PC-9 (cell line): ENCODE results near the gene CRB2. TPM values are rescaled to one million over a fixed set of nuclear protein-coding genes. Genes with fewer than 3 reads are reported as not detected.
"Not testable (repeated sequence)": the region's sequence is repeated elsewhere in the genome, so short reads cannot be mapped to it uniquely, and the experiment has no call there.

ENCODE experiments used
- BruUV-seq: library from RNA; stranded (reverse); fragments of 400-500 nt; replicated peaks from 2 replicates; lab custom pipeline; 2021; lab: Mats Ljungman, UMichigan
- CTCF ChIA-PET: fragments of 300-600 bp; sonication (Branson Sonifier 250); formaldehyde crosslinking; loops from one replicate; lab custom pipeline; 2022; ENCODE audit warnings: antibody characterized with exemption; lab: Charles Lee
- POLR2A ChIA-PET: fragments of 300-600 bp; sonication (Branson Sonifier 250); formaldehyde crosslinking; loops from one replicate; lab custom pipeline; 2022; ENCODE audit warnings: antibody characterized with exemption; ENCODE audit not compliant: unreplicated experiment; lab: Charles Lee
- DNase-seq, 2 experiments: peaks; one replicate each; pipeline versions ENCODE4 v3.0.0 to v3.0.0-alpha.2; 2015 to 2022; ENCODE audit warnings: mixed read lengths in 1 of 2
- H2AFZ ChIP-seq: fragments of 200-600 bp; sonication (generic); 2 replicates; pipeline ENCODE4 v1.8.1; 2017; ENCODE audit warnings: antibody characterized with exemption
- H3F3A ChIP-seq: fragments of 200-600 bp; sonication (generic); 2 replicates; pipeline ENCODE4 v1.8.1; 2017; ENCODE audit warnings: antibody characterized with exemption, mild to moderate bottlenecking, low read depth; ENCODE audit not compliant: insufficient read depth
- H3K27ac ChIP-seq: fragments of 200-600 bp; sonication (generic); 2 replicates; pipeline ENCODE4 v1.6.1; 2016; ENCODE audit warnings: mixed run types
- H3K27me3 ChIP-seq: fragments of 200-600 bp; sonication (generic); 2 replicates; pipeline ENCODE4 v1.6.1; 2016; ENCODE audit warnings: low read depth, mixed run types; ENCODE audit not compliant: insufficient read depth
- H3K36me3 ChIP-seq: fragments of 200-600 bp; sonication (generic); 2 replicates; pipeline ENCODE4 v1.6.1; 2016; ENCODE audit warnings: low read depth, mixed run types
- H3K4me1 ChIP-seq: fragments of 200-600 bp; sonication (generic); replicated peaks from 2 replicates; pipeline ENCODE4 v1.6.1; 2016; ENCODE audit warnings: mixed run types; ENCODE audit not compliant: insufficient read depth
- H3K4me2 ChIP-seq: fragments of 200-600 bp; sonication (generic); 2 replicates; pipeline ENCODE4 v1.6.1; 2017; ENCODE audit warnings: mixed run types
- H3K4me3 ChIP-seq: fragments of 200-600 bp; sonication (generic); 2 replicates; pipeline ENCODE4 v1.6.1; 2016; ENCODE audit warnings: mixed run types
- H3K79me2 ChIP-seq: fragments of 200-600 bp; sonication (generic); 2 replicates; pipeline ENCODE4 v1.6.1; 2017; ENCODE audit warnings: low read depth, mixed run types
- H3K9me2 ChIP-seq: fragments of 200-600 bp; sonication (generic); 2 replicates; pipeline ENCODE4 v1.8.1; 2017; ENCODE audit warnings: mild to moderate bottlenecking; ENCODE audit not compliant: insufficient read depth
- H3K9me3 ChIP-seq: fragments of 200-600 bp; sonication (generic); 2 replicates; pipeline ENCODE4 v1.8.1; 2016; ENCODE audit warnings: low read depth; ENCODE audit not compliant: insufficient read depth
- H4K20me1 ChIP-seq: fragments of 200-600 bp; sonication (generic); 2 replicates; pipeline ENCODE4 v1.8.1; 2017; ENCODE audit not compliant: insufficient read depth
- CTCF ChIP-seq: fragments of 200-600 bp; sonication (generic); conservative IDR thresholded peaks from 2 replicates; pipeline ENCODE4 v1.6.1; 2017; ENCODE audit warnings: mixed run types, antibody characterized with exemption, mild to moderate bottlenecking, moderate library complexity
- EZH2 ChIP-seq: fragments of 200-600 bp; sonication (generic); IDR thresholded peaks from 2 replicates; pipeline ENCODE4 v1.8.0; 2017; ENCODE audit warnings: antibody characterized with exemption, low read depth
- intact Hi-C: fragments of 100-400 bp; cut with micrococcal nuclease; formaldehyde crosslinking; loops from one replicate; pipeline ENCODE4 v1.10.0; 2022; ENCODE audit not compliant: unreplicated experiment
- total RNA-seq: library from RNA; stranded (reverse); gene quantifications from 2 replicates; pipeline ENCODE4 v1.2.3, GENCODE V29; 2021

CRB2 gene
- total RNA-seq, 1 experiment from 2014 or later, result not detected

- H3F3A ChIP-seq, result peaks cover 15% of the 10 kb centered on the region; the same call in 1 of the 2 replicates
- H4K20me1 ChIP-seq, result no peaks in the 10 kb centered on the region
- DNase-seq, result peak; percentile 86 to 95
- ChIA-PET CTCF (interaction anchor here (0.9 to 1.3 kb wide), 2 partner anchors 22 to 59 kb away, joined by 3 read pairs; no protein-coding TSS in a partner anchor), POLR2A (interaction anchor here (0.7 kb wide), 2 partner anchors 58 to 387 kb away, joined by 3 read pairs; partner anchors contain the start of gene RABGAP1)
- intact Hi-C loops, result loop anchor here (1.0 kb wide), 1 partner anchor 59 kb away; the partner anchor contains the start of gene STRBP
- BruUV-seq, result no TSS peak
- no peaks in the 10 kb centered on the region for H3K27me3 ChIP-seq
- H3K4me2 ChIP-seq, result peak overlapping the region; percentile 84
- H2AFZ ChIP-seq, result peak overlapping the region; percentile 86
- no peaks in the 10 kb centered on the region for H3K9me3 ChIP-seq
- H3K9me2 ChIP-seq, result no peaks in the 10 kb centered on the region
- 0 out of 2 replicates have a peak overlapping the region, but pooled peaks have one; percentile 24 for H3K4me3 ChIP-seq
- H3K36me3 ChIP-seq, result no peaks in the 10 kb centered on the region
- TF ChIP-seq EZH2 (no peak), CTCF (no peak)
- no peaks in the 10 kb centered on the region for H3K79me2 ChIP-seq
- H3K27ac ChIP-seq, result peak overlapping the region; percentile 92
- peaks cover 31% of the 10 kb centered on the region for H3K4me1 ChIP-seq
Measured at GRCh38 chr9:123327697-123328100, 28.3 kb upstream of the CRB2 start.

- H3K9me2 ChIP-seq, result no peaks in the 10 kb centered on the region
- no peaks in the 10 kb centered on the region for H3K27me3 ChIP-seq
- intact Hi-C loops, result no loop called here
- H3K9me3 ChIP-seq, result no peaks in the 10 kb centered on the region
- H3K4me1 ChIP-seq, result peaks cover 31% of the 10 kb centered on the region
- H3K36me3 ChIP-seq, result no peaks in the 10 kb centered on the region
- H2AFZ ChIP-seq, result no peak overlapping the region
- no peaks in the 10 kb centered on the region for H3K79me2 ChIP-seq
- no peak for TF ChIP-seq EZH2
- TF ChIP-seq CTCF, result no peak
- no peaks in the 10 kb centered on the region for H4K20me1 ChIP-seq
- peaks cover 15% of the 10 kb centered on the region; the same call in 1 of the 2 replicates for H3F3A ChIP-seq
- BruUV-seq, result no TSS peak
- CTCF ChIA-PET, result no interaction called here
- no peak overlapping the region for H3K27ac ChIP-seq
- POLR2A ChIA-PET, result no interaction called here
- H3K4me2 ChIP-seq, result peak overlapping the region; percentile 15; the same call in 1 of the 2 replicates
- peak; percentile 71 to 72 for DNase-seq
- no peak overlapping the region for H3K4me3 ChIP-seq
Measured at GRCh38 chr9:123329329-123329955, 26.6 kb upstream of the CRB2 start.

DNA sequence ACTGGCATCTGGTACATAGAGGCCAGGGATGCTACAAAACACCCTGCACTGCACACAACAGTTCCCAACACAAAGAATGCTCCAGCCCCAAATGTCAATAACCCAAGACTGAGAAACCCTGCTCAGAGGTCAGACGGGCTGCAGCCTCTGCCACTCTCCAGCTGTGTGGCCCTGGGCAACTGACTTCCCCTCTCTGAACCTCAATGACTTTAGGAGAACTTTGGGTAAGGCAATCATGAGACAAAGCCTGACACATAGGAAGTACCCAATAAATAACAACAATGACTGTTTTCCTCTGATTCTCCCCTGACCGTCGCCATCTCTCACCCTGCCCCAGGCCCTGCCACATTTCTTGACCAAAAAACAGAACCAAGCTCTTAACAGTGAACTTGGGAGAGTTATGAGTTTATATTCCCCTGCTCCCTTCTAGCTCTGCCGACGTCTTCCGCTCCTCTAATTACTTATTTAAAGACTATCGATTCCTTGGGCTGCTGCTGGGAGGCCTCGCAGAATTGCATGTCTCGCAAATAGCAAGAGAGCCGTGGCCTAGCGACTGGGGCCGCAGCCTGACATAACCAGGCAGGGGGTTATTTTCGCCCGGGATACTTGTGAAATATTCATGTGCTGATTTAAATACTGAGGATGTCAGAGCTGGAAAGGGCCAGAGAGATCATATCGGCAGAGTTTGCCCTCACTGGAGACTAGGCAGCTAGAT lies 24.5 kb upstream of the CRB2 start:
- ChIA-PET CTCF (no interaction called here), POLR2A (no interaction called here)
- Histone ChIP-seq H3K27me3 (no peaks in the 10 kb centered on the region), H3K79me2 (no peaks in the 10 kb centered on the region), H3K4me1 (peaks cover 35% of the 10 kb centered on the region), H4K20me1 (no peaks in the 10 kb centered on the region), H3K9me3 (no peaks in the 10 kb centered on the region), H3K9me2 (no peaks in the 10 kb centered on the region), H3K4me3 (no peak overlapping the region), H3F3A (peaks cover 15% of the 10 kb centered on the region; the same call in 1 of the 2 replicates), H3K36me3 (no peaks in the 10 kb centered on the region), H2AFZ (no peak overlapping the region), H3K27ac (no peak overlapping the region), H3K4me2 (no peak overlapping the region)
- DNase-seq, result no peak
- BruUV-seq, result no TSS peak
- intact Hi-C loops, result no loop called here
- TF ChIP-seq CTCF, result no peak
- no peak for TF ChIP-seq EZH2

DNA sequence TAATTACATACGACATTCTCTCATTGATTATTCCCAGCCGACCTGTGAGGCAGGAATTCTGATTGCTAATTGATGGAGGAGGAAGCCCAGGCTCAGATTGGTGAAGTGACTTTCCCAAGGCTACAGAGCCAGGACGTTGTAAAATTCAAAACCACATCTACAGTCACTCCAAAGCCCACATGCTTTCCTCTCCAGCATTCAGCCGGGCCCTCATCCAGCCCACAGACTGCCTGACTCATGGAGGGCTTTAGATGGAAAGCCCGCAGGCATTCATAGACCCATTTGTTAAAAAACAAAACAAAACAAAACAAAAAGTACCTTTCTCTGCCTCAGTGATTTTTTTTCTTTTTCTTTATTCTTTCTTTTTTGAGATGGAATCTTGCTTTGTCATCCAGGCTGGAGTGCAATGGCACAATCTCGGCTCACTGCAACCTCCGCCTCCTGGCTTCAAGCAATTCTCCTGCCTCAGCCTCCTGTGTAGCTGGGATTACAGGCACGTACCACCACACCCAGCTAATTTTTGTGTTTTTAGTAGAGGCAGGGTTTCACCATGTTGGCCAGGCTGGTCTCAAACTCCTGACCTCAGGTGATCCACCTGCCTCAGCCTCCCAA lies 22.8 kb upstream of the CRB2 start:
- DNase-seq, POLR2A ChIA-PET, H3K36me3 ChIP-seq, H3F3A ChIP-seq, H3K4me3 ChIP-seq, H3K4me2 ChIP-seq, H3K27me3 ChIP-seq, BruUV-seq, H4K20me1 ChIP-seq, CTCF ChIA-PET, H2AFZ ChIP-seq, intact Hi-C loops, H3K27ac ChIP-seq, H3K9me3 ChIP-seq, H3K9me2 ChIP-seq, H3K79me2 ChIP-seq: not testable (repeated sequence)
- peaks cover 21% of the 10 kb centered on the region for H3K4me1 ChIP-seq
